GM18505 (cell line): ENCODE data around the gene RTKN.
"Not testable (repeated sequence)": the region's sequence is repeated elsewhere in the genome, so short reads cannot be mapped to it uniquely, and the experiment has no call there.

Experiments
- ATAC-seq: cut with Tn5 transposase; IDR thresholded peaks from one replicate; pipeline ENCODE4 v1.9.1; 2021; ENCODE audit not compliant: unreplicated experiment
- POLR2A ChIP-seq: IDR thresholded peaks from 4 replicates; pipeline ENCODE4 v1.6.1; 2011; ENCODE audit warnings: borderline replicate concordance; ENCODE audit not compliant: insufficient read depth, insufficient read length; ENCODE audit errors: extremely low read depth

The RTKN gene, protein sequence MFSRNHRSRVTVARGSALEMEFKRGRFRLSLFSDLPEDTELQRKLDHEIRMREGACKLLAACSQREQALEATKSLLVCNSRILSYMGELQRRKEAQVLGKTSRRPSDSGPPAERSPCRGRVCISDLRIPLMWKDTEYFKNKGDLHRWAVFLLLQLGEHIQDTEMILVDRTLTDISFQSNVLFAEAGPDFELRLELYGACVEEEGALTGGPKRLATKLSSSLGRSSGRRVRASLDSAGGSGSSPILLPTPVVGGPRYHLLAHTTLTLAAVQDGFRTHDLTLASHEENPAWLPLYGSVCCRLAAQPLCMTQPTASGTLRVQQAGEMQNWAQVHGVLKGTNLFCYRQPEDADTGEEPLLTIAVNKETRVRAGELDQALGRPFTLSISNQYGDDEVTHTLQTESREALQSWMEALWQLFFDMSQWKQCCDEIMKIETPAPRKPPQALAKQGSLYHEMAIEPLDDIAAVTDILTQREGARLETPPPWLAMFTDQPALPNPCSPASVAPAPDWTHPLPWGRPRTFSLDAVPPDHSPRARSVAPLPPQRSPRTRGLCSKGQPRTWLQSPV

DNA sequence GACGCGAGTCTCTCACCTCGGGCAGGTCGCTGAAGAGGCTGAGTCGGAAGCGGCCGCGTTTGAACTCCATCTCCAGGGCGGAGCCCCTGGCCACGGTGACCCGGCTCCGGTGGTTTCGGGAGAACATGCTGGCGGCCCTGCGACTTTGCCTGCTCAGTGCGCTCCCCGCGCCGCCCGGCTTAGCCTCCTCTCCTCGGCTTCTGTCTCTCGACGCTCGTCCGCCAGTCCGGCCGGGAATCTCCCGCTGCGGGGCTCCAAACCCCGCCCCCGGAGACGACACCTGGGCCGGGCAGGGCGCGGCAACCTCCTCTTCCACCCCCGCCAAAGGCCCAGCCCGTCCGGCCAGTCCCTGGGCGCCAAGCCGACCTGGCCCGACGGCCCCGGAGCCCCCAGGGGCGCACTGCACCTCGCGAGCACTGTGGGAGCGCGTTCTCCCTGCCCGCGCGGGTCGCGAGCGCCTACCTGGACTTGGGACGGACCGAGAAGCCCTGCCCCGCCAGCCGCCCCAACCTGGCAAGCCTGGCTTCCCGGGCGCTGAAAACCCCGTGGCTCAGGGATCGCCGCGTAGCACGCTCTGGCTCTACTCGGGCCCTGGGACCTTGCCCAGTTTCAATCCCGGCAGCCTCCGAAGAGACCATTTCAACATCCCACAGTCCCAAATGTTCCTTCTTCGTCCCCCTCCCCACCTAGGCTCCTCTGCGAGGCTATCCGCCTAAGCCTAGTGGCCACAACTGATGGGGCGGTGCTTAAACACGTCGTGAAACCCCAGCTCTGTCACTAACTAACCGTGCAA is at the start of gene RTKN:
TSS of gene RTKN (minus strand) at position 248 of the 793 bp plus-strand sequence. CDS start at position 127, 121 bp downstream.
- ATAC-seq, result no peak
- TF ChIP-seq POLR2A, result no peak

DNA sequence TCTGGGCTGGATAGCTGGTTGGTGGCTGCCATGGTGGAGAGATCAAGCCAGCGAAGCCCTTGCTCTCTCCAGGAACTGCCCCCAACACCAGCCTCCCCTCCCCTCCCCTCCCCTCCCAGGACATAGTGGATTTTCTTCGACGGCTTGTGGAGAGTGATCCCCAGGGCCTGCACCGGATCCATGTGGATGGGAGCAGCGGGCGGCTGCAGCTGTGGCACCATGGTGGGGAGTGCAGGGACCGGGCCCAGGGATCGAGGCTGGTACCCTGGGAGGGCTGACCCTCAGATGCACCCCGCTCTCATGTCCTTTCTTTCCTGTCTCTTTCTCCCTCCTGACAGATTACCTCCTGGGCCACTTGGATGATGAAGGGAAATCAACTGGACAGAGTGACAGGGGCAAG is 48.2 kb upstream of the RTKN start:
- no peak for TF ChIP-seq POLR2A
- ATAC-seq, result no peak

DNA sequence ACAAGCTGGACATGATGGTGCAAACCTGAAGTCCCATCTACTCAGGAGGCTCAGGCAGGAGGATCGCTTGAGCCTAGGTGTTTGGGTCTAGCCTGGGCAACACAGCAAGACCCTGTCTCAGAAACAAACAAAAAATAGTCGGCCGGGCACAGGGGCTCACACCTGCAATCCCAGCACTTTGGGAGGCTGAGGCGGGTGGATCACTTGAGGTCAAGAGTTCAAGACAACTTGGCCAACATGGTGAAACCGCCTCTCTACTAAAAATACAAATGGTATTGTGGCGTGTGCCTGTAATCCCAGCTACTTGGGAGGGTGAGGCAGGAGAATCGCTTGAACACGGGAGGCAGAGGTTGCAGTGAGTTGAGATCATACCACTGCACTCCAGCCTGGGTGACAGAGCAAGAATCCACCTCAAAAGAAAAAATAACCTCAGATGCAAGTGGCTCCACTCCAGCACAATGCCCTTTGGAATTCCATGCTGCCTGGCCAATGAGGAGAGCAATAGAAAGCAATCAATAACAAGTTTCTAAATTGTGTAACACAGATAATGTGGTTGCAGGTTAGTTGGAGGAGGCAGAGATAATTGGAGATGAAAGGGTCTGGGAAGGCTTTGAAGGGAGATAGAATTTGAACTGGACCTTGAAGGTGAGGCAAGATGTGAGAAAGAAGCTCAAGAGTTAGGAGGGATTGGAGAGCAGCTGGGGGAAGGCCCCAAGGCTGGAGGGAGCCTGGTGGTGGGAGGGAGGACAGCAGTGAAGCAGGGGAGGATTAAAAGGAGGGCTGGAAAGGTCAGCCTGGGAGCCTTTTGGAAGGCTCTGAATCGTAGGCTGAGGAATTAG is 47.1 kb upstream of the RTKN start:
- ATAC-seq, result no peak

DNA sequence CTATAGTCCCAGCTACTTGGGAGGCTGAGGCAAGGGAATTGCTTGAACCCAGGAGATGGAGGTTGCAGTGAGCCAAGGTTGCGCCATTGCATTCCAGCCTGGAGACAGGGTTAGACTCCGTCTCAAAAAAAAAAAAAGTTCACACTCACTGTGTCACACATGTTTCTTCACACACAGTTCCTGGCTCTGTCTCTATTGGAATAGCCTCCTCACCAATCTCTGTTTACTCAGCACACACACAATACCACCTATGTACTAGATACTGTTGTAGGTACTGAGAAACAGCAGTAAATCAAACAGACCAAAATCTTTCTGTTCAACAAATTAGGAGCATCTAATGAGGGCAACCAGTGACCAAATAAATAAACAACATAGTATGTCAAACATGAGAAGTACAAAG is 44.4 kb upstream of the RTKN start:
- ATAC-seq, result no peak
- no peak for TF ChIP-seq POLR2A

More for the DNA sequence above, 47.1 kb upstream of the RTKN start:
- TF ChIP-seq POLR2A, result no peak

DNA sequence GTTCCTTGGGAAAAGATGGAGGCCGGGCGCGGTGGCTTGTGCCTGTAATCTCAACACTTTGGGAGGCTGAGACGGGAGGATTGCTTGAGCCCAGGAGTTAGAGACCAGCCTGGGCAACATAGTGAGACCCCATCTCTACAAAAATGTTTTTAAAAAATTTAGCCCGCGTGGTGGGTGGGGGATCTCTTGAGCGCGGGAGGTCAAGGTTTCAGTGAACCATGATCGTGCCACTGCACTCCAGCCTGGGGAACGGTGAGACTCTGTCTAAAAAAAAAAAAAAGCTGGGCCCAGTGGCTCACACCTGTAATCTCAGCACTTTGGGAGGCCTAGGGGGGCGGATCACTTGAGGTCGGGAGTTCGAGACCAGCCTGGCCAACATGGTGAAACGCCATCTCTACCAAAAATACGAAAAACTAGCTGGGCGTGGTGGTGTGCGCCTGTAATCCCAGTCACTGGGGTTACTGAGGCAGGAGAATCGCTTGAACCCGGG is 42.0 kb upstream of the RTKN start:
- not testable (repeated sequence) for ATAC-seq

DNA sequence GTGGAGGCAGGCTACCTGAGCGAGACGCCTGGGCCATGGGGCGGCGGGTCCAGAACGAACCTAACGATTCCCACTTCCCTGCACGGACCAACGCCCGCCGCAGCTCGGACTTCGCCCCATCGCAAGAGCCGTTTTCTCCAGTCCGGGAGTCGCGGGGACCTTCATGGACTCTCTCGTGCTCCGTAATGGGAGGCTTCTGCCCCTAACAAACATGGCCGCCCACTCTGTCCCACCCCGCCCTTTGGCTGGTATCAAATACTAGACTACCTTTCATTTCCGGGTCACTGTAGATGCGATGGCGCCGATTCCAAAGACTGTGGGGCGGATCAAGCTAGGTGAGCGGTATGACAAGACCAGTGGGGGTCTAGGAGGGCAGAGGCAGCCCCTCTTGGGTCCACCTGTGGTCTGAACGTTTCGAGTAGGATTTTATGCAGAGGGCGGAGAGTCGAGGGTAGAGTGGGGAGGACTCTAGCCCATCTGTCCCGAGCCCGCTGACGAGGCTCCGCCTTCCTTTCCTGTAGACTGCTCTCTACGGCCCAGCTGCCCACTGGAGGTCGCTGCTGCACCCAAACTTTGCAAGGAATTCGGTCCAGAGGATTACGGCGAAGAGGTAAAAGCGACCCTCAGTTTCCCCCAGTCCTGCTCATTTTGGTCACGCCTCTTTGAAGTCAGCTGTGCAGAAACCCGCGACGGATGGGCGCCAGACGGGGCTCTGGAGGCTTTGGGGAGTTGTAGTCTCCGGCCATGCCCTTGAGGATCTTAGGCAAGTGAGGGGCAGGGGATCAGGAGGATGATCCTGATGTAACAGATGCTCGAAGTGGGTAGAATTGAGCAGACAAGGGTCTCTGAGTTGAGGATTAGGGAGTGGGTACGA is 41.3 kb upstream of the RTKN start, which contains the start of the genes CCDC142 and TTC31:
TSS of gene CCDC142 (minus strand) at position 198 of the 874 bp plus-strand sequence. CDS start at position 37, 161 bp downstream.
TSS of gene TTC31 (plus strand) at position 281 of the 874 bp plus-strand sequence. CDS start at position 296, 15 bp downstream.
- peak; percentile 76 for TF ChIP-seq POLR2A
- peak; percentile 83 for ATAC-seq

DNA sequence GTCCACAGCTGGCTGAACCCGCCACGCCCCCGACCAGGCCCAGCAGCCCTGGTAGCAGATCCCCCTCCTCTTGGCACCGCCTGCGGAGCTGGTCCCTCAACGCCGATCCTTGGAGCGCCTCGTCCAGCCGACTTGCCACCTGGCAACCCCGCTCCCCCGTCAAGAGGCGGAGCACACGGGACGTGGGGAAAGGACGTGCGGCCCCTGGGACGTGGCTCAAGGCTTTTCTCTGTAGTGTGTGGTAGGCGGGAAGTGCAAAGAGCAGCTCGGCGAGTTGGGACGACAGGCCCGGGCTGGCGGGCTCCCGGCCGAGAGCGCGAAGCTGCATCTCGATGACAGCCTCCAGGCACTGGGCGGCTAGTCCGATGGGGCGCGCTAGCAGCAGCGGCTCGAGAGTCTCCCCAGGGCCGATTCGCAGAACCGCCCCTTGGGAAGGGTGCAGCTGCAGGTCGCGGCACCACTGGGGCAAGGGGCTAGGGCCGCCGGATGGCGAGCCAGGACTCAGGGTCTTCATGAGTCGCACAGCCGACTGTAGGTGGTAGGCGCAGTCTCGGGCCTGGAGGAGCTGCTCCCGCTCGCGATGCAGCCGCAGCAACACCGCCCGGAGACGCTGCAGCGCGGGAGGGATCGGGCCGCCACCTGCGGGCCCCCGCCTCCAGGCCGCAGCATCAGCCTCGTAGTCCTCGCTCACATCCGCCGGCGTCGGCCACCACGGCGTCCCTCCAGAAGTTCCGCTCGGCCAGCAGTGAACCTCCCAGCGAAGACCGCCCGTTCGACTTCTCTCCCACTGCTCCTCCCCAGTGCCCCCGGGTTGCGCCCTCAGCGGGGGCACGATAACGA is 40.4 kb upstream of the RTKN start:
- ATAC-seq, result peak; percentile 36
- no peak for TF ChIP-seq POLR2A

DNA sequence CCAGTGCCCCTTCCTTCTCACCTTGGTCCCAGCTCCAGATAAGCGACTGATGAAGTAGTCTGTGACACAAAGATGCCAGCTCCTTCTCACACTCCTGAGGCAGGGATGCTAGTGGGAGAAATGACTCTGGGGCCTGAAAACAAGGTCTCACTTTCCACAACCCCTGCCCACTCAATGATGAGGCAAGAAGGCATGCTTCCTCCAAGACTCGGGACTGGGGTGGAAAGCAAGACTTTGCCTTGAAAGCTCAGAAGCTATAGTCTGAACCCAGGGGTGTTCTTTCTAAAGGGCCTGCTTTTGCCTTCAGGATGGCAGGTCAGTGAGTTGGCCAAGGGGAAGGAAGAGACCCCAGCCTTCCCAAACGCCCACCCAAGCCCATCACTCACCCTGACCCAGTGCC is 39.7 kb upstream of the RTKN start:
- no peak for ATAC-seq
- TF ChIP-seq POLR2A, result no peak

DNA sequence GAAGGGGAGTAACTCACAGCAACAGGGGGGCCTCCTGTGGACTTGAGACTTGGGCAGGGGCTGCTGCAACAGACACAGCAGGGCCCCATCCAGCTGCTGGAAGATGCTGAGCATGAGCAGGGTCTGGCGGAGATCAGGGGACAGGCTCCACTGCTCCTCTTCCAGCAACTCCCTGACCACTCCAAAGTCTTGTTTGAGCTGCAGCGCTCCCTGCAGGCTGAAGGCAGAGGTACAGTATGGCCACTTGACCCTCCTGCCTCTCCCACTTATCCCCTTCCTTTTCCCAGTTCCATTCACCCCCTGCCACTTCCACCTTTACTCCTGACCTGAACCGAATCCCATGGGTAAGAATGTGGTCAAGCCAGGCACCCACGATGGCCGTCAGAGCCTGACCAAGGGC is 33.2 kb upstream of the RTKN start:
- no peak for ATAC-seq
- no peak for TF ChIP-seq POLR2A

DNA sequence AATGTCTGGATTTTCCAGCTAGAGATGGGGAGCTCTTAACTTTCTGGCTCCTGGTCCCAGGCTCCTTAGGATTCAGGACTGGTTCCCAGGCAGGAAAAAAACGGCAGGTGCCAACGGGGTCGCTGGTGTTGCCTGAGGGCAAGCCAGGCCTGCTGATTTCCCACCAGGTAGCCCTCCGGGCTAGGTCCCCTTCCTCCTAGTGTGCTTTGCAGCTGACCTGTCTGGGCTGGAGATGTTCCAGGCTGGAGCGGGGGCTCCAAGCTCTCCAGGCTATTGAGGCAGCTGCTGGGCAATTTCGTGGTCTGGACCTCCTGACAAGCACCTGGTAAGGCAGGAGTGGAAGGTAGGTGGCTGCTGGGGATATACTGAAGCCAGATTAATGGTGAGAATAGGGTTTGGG is 32.7 kb upstream of the RTKN start:
- no peak for TF ChIP-seq POLR2A
- ATAC-seq, result no peak

DNA sequence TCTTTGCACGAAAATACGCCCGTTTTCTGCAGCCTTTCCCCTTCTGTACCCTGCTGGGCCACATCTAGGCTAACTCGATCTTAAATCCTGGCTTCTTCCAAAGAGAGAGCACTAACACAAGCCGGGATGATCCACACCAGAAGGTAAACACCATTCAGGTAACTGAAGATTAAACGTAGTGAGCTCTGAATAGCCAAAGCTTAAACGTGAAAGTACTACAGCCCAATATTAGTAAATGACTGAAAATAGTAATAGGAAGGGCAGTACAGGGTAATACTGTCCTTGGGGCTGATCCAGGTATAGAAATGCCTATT is 31.2 kb upstream of the RTKN start:
- ATAC-seq, result no peak
- no peak for TF ChIP-seq POLR2A
